Endothelial cell of coronary artery (primary cell): ENCODE results near the gene KLRD1. TPM values are rescaled to one million over a fixed set of nuclear protein-coding genes. Genes with fewer than 3 reads are reported as not detected.

Source experiments
- total RNA-seq: library from RNA; depleted of rRNA; stranded (reverse); fragments of >200 nt; gene quantifications from 2 replicates; pipeline ENCODE4 v1.2.3, GENCODE V29; 2014

KLRD1 gene
- 0.09 TPM in 2 replicates for total RNA-seq

GRCh38 chr12:10307630-10308029 is at the start of gene KLRD1:
TSS of gene KLRD1 (plus strand) at chr12:10307870. CDS start at chr12:10308078, 208 bp downstream.

Other genes starting within 250 kb of the KLRD1 start
- gene CLEC1A, start 208.9 kb upstream of the KLRD1 start, total RNA-seq = 2.4 and 15.2 TPM in 2 replicates
- 0.09 and 0.18 TPM in 2 replicates for gene CLEC7A, start 177.7 kb upstream of the KLRD1 start, total RNA-seq
- gene OLR1, start 135.7 kb upstream of the KLRD1 start, total RNA-seq = not detected in 2 replicates
- not detected in 2 replicates for gene TMEM52B, start 128.8 kb upstream of the KLRD1 start, total RNA-seq
- gene GABARAPL1, start 95.0 kb upstream of the KLRD1 start, total RNA-seq = 38.8 and 52.2 TPM in 2 replicates
- gene KLRK1, start 82.2 kb downstream of the KLRD1 start, total RNA-seq = not detected in 2 replicates
- gene KLRC4, start 101.9 kb downstream of the KLRD1 start, total RNA-seq = not detected in 2 replicates
- gene KLRC3, start 112.7 kb downstream of the KLRD1 start, total RNA-seq = not detected in 2 replicates
- not detected in 2 replicates for gene KLRC2, start 128.1 kb downstream of the KLRD1 start, total RNA-seq
- gene KLRC1, start 145.5 kb downstream of the KLRD1 start, total RNA-seq = not detected in 2 replicates
- gene EIF2S3B, start 198.0 kb downstream of the KLRD1 start, total RNA-seq = 0.99 and 1.2 TPM in 2 replicates